SH-SY5Y (cell line): ENCODE data around the gene LINC01488.

Experiments
- GATA2 ChIP-seq: IDR thresholded peaks from 2 replicates; pipeline ENCODE4 v1.6.1; 2011; ENCODE audit warnings: mild to moderate bottlenecking, low read depth, low read length
- GATA3 ChIP-seq: IDR thresholded peaks from 2 replicates; pipeline ENCODE4 v1.6.1; 2011; ENCODE audit warnings: low read depth, mild to moderate bottlenecking, low read length, moderate library complexity

LINC01488 gene

GRCh38 chr11:69485337-69486041 lies 4.0 kb downstream of the LINC01488 start:
- no peak for TF ChIP-seq GATA2
- TF ChIP-seq GATA3, result no peak

- no peak for TF ChIP-seq GATA3
- TF ChIP-seq GATA2, result no peak
Observed at GRCh38 chr11:69486056-69486772, 4.8 kb downstream of the LINC01488 start.

GRCh38 chr11:69486773-69487291 lies 5.4 kb downstream of the LINC01488 start:
- TF ChIP-seq GATA2 (no peak), GATA3 (no peak)

GRCh38 chr11:69487391-69487790 lies 5.9 kb downstream of the LINC01488 start:
- no peak for TF ChIP-seq GATA3
- TF ChIP-seq GATA2, result no peak

- TF ChIP-seq GATA2 (no peak), GATA3 (no peak)
Observed at GRCh38 chr11:69487849-69488542, 6.5 kb downstream of the LINC01488 start.

GRCh38 chr11:69488543-69488940 lies 7.1 kb downstream of the LINC01488 start:
- no peak for TF ChIP-seq GATA3
- no peak for TF ChIP-seq GATA2

GRCh38 chr11:69489031-69489745 lies 7.7 kb downstream of the LINC01488 start:
- TF ChIP-seq GATA2, result no peak

GRCh38 chr11:69489746-69490365 lies 8.4 kb downstream of the LINC01488 start:
- TF ChIP-seq GATA3 (no peak), GATA2 (no peak)

- TF ChIP-seq GATA3, result no peak
- TF ChIP-seq GATA2, result no peak
Observed at GRCh38 chr11:69490516-69490915, 9.1 kb downstream of the LINC01488 start.

- no peak for TF ChIP-seq GATA2
- no peak for TF ChIP-seq GATA3
Observed at GRCh38 chr11:69491071-69492031, 9.9 kb downstream of the LINC01488 start.

GRCh38 chr11:69492201-69492991 lies 10.9 kb downstream of the LINC01488 start:
- TF ChIP-seq GATA3 (no peak), GATA2 (no peak)
